Neural cell (in vitro differentiated cells): ENCODE results near the gene POLR1B. TPM values are rescaled to one million over a fixed set of nuclear protein-coding genes. Genes with fewer than 3 reads are reported as not detected.

Experiments used
- H2AFZ ChIP-seq: fragments of 200-600, 300-800 bp; sonication (generic), shearing (Covaris generic); 2 replicates; pipeline ENCODE4 v1.6.0; 2014; ENCODE audit warnings: low read depth, mild to moderate bottlenecking, antibody characterized with exemption, low read length, moderate library complexity
- H3F3A ChIP-seq: fragments of 200-600 bp; shearing (Covaris generic); 2 replicates; pipeline ENCODE4 v1.6.1; 2016; ENCODE audit warnings: mild to moderate bottlenecking, moderate library complexity, mixed read lengths, antibody characterized with exemption, low read length; ENCODE audit not compliant: insufficient read depth, poor library complexity, severe bottlenecking
- H3K27ac ChIP-seq: fragments of 200-600, 300-800 bp; sonication (generic), shearing (Covaris generic); 2 replicates; pipeline ENCODE4 v1.5.1; 2014; ENCODE audit warnings: mild to moderate bottlenecking, low read length, moderate library complexity
- H3K27me3 ChIP-seq: fragments of 300-800, 200-600 bp; sonication (generic), shearing (Covaris generic); 2 replicates; pipeline ENCODE4 v1.6.0; 2014; ENCODE audit warnings: mild to moderate bottlenecking, low read depth, low read length, moderate library complexity; ENCODE audit not compliant: insufficient read depth
- H3K36me3 ChIP-seq: fragments of 300-800, 200-600 bp; sonication (generic), shearing (Covaris generic); 2 replicates; pipeline ENCODE4 v1.5.1; 2014; ENCODE audit warnings: mild to moderate bottlenecking, antibody characterized with exemption, low read length, moderate library complexity; ENCODE audit not compliant: insufficient read depth
- H3K4me2 ChIP-seq: fragments of 300-800, 200-600 bp; sonication (generic), shearing (Covaris generic); 2 replicates; pipeline ENCODE4 v1.6.0; 2014; ENCODE audit warnings: mild to moderate bottlenecking, low read length
- H3K4me3 ChIP-seq: fragments of 300-800, 200-600 bp; sonication (generic), shearing (Covaris generic); 2 replicates; pipeline ENCODE4 v1.5.1; 2014; ENCODE audit warnings: mild to moderate bottlenecking, low read length, moderate library complexity
- H3K79me2 ChIP-seq: fragments of 200-600 bp; shearing (Covaris generic); replicated peaks from 2 replicates; pipeline ENCODE4 v1.6.0; 2014; ENCODE audit warnings: mild to moderate bottlenecking, low read length, moderate library complexity; ENCODE audit not compliant: insufficient read depth
- H3K9ac ChIP-seq: fragments of 300-800, 200-600 bp; sonication (generic), shearing (Covaris generic); 2 replicates; pipeline ENCODE4 v1.6.1; 2016; ENCODE audit warnings: mild to moderate bottlenecking, low read length, mixed read lengths
- H3K9me2 ChIP-seq: fragments of 200-600 bp; shearing (Covaris generic); 2 replicates; pipeline ENCODE4 v1.6.1; 2016; ENCODE audit warnings: mild to moderate bottlenecking, low read length, mixed read lengths; ENCODE audit not compliant: insufficient read depth
- H3K9me3 ChIP-seq: fragments of 200-600, 300-800 bp; sonication (generic), shearing (Covaris generic); 2 replicates; pipeline ENCODE4 v1.6.1; 2016; ENCODE audit warnings: mild to moderate bottlenecking, mixed run types, low read length, moderate library complexity, mixed read lengths
- H4K20me1 ChIP-seq: fragments of 200-600 bp; shearing (Covaris generic); 2 replicates; pipeline ENCODE4 v1.6.1; 2016; ENCODE audit warnings: mild to moderate bottlenecking, mixed run types; ENCODE audit not compliant: insufficient read depth
- EP300 ChIP-seq: fragments of 450-650 bp; conservative IDR thresholded peaks from 2 replicates; pipeline ENCODE4 v1.6.1; 2014; ENCODE audit warnings: antibody characterized with exemption, mild to moderate bottlenecking, moderate library complexity; ENCODE audit not compliant: poor library complexity, severe bottlenecking
- EZH2 ChIP-seq: fragments of 200-600, 300-800 bp; shearing (Covaris generic), sonication (generic); IDR thresholded peaks from 2 replicates; pipeline ENCODE4 v1.6.1; 2014; ENCODE audit warnings: antibody characterized with exemption, low read length, borderline replicate concordance, mild to moderate bottlenecking; ENCODE audit not compliant: insufficient read depth, poor library complexity, severe bottlenecking
- MXI1 ChIP-seq: fragments of 450-650 bp; conservative IDR thresholded peaks from 2 replicates; pipeline ENCODE4 v1.6.1; 2014; ENCODE audit warnings: antibody characterized with exemption, mild to moderate bottlenecking; ENCODE audit not compliant: poor library complexity, severe bottlenecking
- POLR2AphosphoS5 ChIP-seq: IDR thresholded peaks from 2 replicates; pipeline ENCODE4 v1.6.1; 2012
- RAD21 ChIP-seq: fragments of 450-650 bp; conservative IDR thresholded peaks from 2 replicates; pipeline ENCODE4 v1.6.1; 2014; ENCODE audit warnings: antibody characterized with exemption, mild to moderate bottlenecking, moderate library complexity
- SMC3 ChIP-seq: fragments of 450-650 bp; conservative IDR thresholded peaks from 2 replicates; pipeline ENCODE4 v1.6.1; 2014; ENCODE audit warnings: antibody characterized with exemption, mild to moderate bottlenecking, moderate library complexity; ENCODE audit not compliant: poor library complexity
- TAF1 ChIP-seq: IDR thresholded peaks from 2 replicates; pipeline ENCODE4 v1.6.1; 2012; ENCODE audit warnings: low read depth
- polyA plus RNA-seq: library from polyadenylated mRNA; depleted of rRNA; stranded (reverse); fragments of >200 nt; gene quantifications from 2 replicates; pipeline ENCODE4 v1.2.3, GENCODE V29; 2014
- TF ChIP-seq, protein P1 (sequence below): fragments of 450-650 bp; IDR thresholded peaks from 2 replicates; pipeline ENCODE4 v1.5.1; 2014; ENCODE audit warnings: antibody characterized with exemption, mild to moderate bottlenecking, moderate library complexity; ENCODE audit not compliant: poor library complexity, severe bottlenecking
- TF ChIP-seq, protein P2 (sequence below): IDR thresholded peaks from 2 replicates; pipeline ENCODE4 v1.6.1; 2012; ENCODE audit warnings: borderline replicate concordance

POLR1B gene
- polyA plus RNA-seq, 1 donor from 2014 or later: 9.8 TPM

DNA sequence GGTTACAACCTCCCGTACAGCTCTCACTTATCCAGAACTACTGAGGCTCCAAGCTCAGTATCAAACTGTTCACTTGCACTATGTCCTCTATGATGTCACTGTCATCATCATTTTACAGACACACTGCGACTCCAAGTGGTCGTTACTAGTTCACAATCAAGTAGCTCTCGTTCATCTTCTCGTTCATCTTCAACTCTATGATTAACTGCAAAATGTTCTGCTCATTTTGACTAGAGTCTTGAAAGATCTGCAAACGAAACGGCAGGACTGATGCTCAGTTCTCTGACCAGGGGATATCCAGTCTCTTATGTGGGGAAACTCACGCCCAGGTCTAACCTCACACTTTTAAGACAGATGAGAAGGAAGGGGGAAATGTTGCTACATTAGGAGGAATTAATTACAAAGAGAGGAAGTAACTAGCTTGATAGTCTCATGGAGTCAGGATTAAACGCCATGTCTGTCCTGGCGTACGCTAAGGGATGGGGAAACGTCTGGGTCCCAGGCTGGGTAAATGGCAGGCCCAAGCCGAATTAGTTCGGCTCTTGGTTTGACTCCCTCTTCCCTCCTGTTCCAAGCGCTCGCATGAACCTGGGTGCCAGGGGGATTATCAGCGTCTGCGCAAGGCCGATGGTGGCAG lies 41.4 kb downstream of the POLR1B start:
- Histone ChIP-seq H3F3A (no peaks in the 10 kb centered on the region), H3K36me3 (no peaks in the 10 kb centered on the region), H3K79me2 (peaks cover 3% of the 10 kb centered on the region), H3K4me3 (peak overlapping the region; percentile 82), H4K20me1 (no peaks in the 10 kb centered on the region), H3K9ac (peak overlapping the region; percentile 86), H3K4me2 (peak overlapping the region; percentile 74), H3K9me2 (no peaks in the 10 kb centered on the region), H3K27me3 (no peaks in the 10 kb centered on the region), H3K9me3 (no peaks in the 10 kb centered on the region), H3K27ac (peak overlapping the region; percentile 93), H2AFZ (peak overlapping the region; percentile 88)
- TF ChIP-seq, protein P1, sequence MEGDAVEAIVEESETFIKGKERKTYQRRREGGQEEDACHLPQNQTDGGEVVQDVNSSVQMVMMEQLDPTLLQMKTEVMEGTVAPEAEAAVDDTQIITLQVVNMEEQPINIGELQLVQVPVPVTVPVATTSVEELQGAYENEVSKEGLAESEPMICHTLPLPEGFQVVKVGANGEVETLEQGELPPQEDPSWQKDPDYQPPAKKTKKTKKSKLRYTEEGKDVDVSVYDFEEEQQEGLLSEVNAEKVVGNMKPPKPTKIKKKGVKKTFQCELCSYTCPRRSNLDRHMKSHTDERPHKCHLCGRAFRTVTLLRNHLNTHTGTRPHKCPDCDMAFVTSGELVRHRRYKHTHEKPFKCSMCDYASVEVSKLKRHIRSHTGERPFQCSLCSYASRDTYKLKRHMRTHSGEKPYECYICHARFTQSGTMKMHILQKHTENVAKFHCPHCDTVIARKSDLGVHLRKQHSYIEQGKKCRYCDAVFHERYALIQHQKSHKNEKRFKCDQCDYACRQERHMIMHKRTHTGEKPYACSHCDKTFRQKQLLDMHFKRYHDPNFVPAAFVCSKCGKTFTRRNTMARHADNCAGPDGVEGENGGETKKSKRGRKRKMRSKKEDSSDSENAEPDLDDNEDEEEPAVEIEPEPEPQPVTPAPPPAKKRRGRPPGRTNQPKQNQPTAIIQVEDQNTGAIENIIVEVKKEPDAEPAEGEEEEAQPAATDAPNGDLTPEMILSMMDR: no peak
- TF ChIP-seq POLR2AphosphoS5 (no peak), RAD21 (no peak), EP300 (no peak), TAF1 (no peak), SMC3 (no peak), MXI1 (no peak), EZH2 (no peak)
- TF ChIP-seq, protein P2, sequence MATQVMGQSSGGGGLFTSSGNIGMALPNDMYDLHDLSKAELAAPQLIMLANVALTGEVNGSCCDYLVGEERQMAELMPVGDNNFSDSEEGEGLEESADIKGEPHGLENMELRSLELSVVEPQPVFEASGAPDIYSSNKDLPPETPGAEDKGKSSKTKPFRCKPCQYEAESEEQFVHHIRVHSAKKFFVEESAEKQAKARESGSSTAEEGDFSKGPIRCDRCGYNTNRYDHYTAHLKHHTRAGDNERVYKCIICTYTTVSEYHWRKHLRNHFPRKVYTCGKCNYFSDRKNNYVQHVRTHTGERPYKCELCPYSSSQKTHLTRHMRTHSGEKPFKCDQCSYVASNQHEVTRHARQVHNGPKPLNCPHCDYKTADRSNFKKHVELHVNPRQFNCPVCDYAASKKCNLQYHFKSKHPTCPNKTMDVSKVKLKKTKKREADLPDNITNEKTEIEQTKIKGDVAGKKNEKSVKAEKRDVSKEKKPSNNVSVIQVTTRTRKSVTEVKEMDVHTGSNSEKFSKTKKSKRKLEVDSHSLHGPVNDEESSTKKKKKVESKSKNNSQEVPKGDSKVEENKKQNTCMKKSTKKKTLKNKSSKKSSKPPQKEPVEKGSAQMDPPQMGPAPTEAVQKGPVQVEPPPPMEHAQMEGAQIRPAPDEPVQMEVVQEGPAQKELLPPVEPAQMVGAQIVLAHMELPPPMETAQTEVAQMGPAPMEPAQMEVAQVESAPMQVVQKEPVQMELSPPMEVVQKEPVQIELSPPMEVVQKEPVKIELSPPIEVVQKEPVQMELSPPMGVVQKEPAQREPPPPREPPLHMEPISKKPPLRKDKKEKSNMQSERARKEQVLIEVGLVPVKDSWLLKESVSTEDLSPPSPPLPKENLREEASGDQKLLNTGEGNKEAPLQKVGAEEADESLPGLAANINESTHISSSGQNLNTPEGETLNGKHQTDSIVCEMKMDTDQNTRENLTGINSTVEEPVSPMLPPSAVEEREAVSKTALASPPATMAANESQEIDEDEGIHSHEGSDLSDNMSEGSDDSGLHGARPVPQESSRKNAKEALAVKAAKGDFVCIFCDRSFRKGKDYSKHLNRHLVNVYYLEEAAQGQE: no peak

DNA sequence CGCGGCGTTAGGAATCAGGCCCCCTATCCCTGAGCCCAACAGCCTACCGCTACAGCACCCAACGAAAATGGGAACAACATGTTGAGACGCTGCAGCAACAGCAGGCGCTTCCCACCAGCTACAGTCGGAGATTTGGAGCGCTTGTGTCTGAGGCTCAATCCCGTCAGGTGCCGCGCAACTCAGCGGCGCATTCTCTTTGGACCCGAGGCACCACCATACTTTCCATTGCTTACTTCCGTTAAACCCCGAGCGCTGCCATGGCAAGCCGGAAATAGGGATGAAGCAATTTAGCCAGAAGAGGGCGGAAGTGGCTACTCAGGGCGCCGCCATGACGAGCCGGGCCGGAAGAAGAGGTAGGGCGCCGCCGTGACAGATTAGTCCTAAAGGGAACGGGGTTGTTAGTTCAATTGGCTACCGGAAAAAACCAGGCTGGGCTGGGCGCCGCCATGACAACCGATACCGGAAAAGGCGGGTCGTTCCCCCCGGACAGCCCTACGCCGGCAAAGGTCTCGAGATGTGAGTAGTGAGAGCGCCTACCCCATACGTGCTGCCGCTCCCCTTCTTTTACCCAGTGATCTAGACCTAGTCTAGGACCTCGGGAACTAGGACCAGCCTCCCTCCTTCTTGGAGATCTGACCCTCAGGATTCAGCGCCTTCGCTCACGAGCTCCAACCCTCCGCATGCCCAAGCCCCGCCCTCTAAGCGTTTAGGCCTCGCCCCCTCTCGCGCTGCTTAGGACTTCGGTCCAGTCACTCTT lies 42.0 kb downstream of the POLR1B start, which contains the start of gene CHCHD5:
CHCHD5 (plus strand) TSS at position 476 of the 757 bp plus-strand sequence; CDS start at position 515, 39 bp downstream.
- peaks cover 3% of the 10 kb centered on the region for H3K79me2 ChIP-seq
- H2AFZ ChIP-seq: peak within 1 kb of the TSS; percentile 88
- TF ChIP-seq TAF1 (peak; percentile 87), POLR2AphosphoS5 (peak; percentile 83), RAD21 (no peak), SMC3 (peak; percentile 32), EP300 (peak; percentile 67), MXI1 (peak; percentile 79), EZH2 (no peak)
- TF ChIP-seq, protein P1: peak; percentile 55
- TF ChIP-seq, protein P2: no peak
- no peaks in the 10 kb centered on the region for H3F3A ChIP-seq
- no peaks in the 10 kb centered on the region for H3K27me3 ChIP-seq
- no peaks in the 10 kb centered on the region for H4K20me1 ChIP-seq
- H3K36me3 ChIP-seq: no peaks in the 10 kb centered on the region
- H3K27ac ChIP-seq: peak within 1 kb of the TSS; percentile 93
- peak within 1 kb of the TSS; percentile 86 for H3K9ac ChIP-seq
- peak within 1 kb of the TSS; percentile 82 for H3K4me3 ChIP-seq
- H3K4me2 ChIP-seq: peak within 1 kb of the TSS; percentile 93
- H3K9me3 ChIP-seq: no peaks in the 10 kb centered on the region
- H3K9me2 ChIP-seq: no peaks in the 10 kb centered on the region
